Ectodermal cell (in vitro differentiated cells): ENCODE results near the gene TMEM132D.

Experiments used
- H3K27ac ChIP-seq: 2 replicates; pipeline ENCODE4 v1.7.0; 2013; ENCODE audit warnings: mild to moderate bottlenecking, low read depth, low read length; ENCODE audit not compliant: insufficient read depth, poor library complexity, severe bottlenecking
- H3K27me3 ChIP-seq: 2 replicates; pipeline ENCODE4 v1.7.0; 2013; ENCODE audit warnings: mild to moderate bottlenecking, low read length; ENCODE audit not compliant: insufficient read depth, control insufficient read depth, poor library complexity, severe bottlenecking
- H3K36me3 ChIP-seq: one replicate; pipeline ENCODE4 v1.7.0; 2013; ENCODE audit warnings: low read length; ENCODE audit not compliant: control insufficient read depth, insufficient read depth
- H3K4me1 ChIP-seq: one replicate; pipeline ENCODE4 v1.7.0; 2013; ENCODE audit warnings: low read length; ENCODE audit not compliant: control insufficient read depth, insufficient read depth
- H3K4me3 ChIP-seq: 2 replicates; pipeline ENCODE4 v1.7.0; 2013; ENCODE audit warnings: low read depth, low read length, control low read depth; ENCODE audit not compliant: insufficient read depth
- H3K9me3 ChIP-seq: 2 replicates; pipeline ENCODE4 v1.7.0; 2013; ENCODE audit warnings: mild to moderate bottlenecking, low read length, moderate library complexity; ENCODE audit not compliant: control insufficient read depth
- WGBS, 2 experiments: methylation state at CpG; one replicate each; pipeline ENCODE4 v1.1.7; 2013; ENCODE audit warnings: missing lambda C conversion rate in 2 of 2; 5-methylcytosine and 5-hydroxymethylcytosine counted together

Gene TMEM132D

GRCh38 chr12:129102233-129102632 lies 801.6 kb downstream of the TMEM132D start:
- H3K9me3 ChIP-seq = no peaks in the 10 kb centered on the region
- H3K4me1 ChIP-seq = peaks cover 5% of the 10 kb centered on the region
- H3K27ac ChIP-seq = no peak overlapping the region
- 83 to 89% methylated on average over 7 of the region's 7 CpGs for WGBS, 2 experiments
- H3K27me3 ChIP-seq = no peaks in the 10 kb centered on the region
- H3K4me3 ChIP-seq = no peak overlapping the region
- no peaks in the 10 kb centered on the region for H3K36me3 ChIP-seq

GRCh38 chr12:129101816-129102215 lies 802.0 kb downstream of the TMEM132D start:
- Histone ChIP-seq H3K4me3 (no peak overlapping the region), H3K4me1 (peaks cover 5% of the 10 kb centered on the region), H3K27ac (no peak overlapping the region), H3K36me3 (no peaks in the 10 kb centered on the region), H3K9me3 (no peaks in the 10 kb centered on the region), H3K27me3 (no peaks in the 10 kb centered on the region)
- WGBS, 2 experiments = 85 to 92% methylated on average over 3 to 5 of the region's 5 CpGs

GRCh38 chr12:129101404-129101803 lies 802.4 kb downstream of the TMEM132D start:
- WGBS, 2 experiments = 65 to 74% methylated on average over 4 to 5 of the region's 5 CpGs
- peaks cover 5% of the 10 kb centered on the region for H3K4me1 ChIP-seq
- H3K4me3 ChIP-seq = no peak overlapping the region
- H3K9me3 ChIP-seq = no peaks in the 10 kb centered on the region
- H3K36me3 ChIP-seq = no peaks in the 10 kb centered on the region
- H3K27ac ChIP-seq = no peak overlapping the region
- no peaks in the 10 kb centered on the region for H3K27me3 ChIP-seq

GRCh38 chr12:129097451-129097850 lies 806.4 kb downstream of the TMEM132D start:
- Histone ChIP-seq H3K4me1 (peaks cover 5% of the 10 kb centered on the region), H3K36me3 (no peaks in the 10 kb centered on the region), H3K4me3 (no peak overlapping the region), H3K9me3 (no peaks in the 10 kb centered on the region), H3K27me3 (no peaks in the 10 kb centered on the region), H3K27ac (no peak overlapping the region)
- 90 to 94% methylated on average over 1 to 2 of the region's 3 CpGs for WGBS, 2 experiments

- Histone ChIP-seq H3K4me1 (peaks cover 5% of the 10 kb centered on the region), H3K27ac (no peak overlapping the region), H3K4me3 (no peak overlapping the region), H3K9me3 (no peaks in the 10 kb centered on the region), H3K27me3 (no peaks in the 10 kb centered on the region), H3K36me3 (no peaks in the 10 kb centered on the region)
- 91 to 92% methylated on average over 7 of the region's 7 CpGs for WGBS, 2 experiments
Observed at GRCh38 chr12:129096968-129097367, 806.9 kb downstream of the TMEM132D start.

- Histone ChIP-seq H3K36me3 (no peaks in the 10 kb centered on the region), H3K9me3 (no peaks in the 10 kb centered on the region), H3K4me1 (no peaks in the 10 kb centered on the region), H3K27ac (no peak overlapping the region), H3K27me3 (no peaks in the 10 kb centered on the region), H3K4me3 (no peak overlapping the region)
- 95% methylated on average over 11 of the region's 11 CpGs for WGBS, 2 experiments
Observed at GRCh38 chr12:129096184-129096583, 807.6 kb downstream of the TMEM132D start.

GRCh38 chr12:129089576-129089975 lies 814.2 kb downstream of the TMEM132D start:
- 91 to 97% methylated on average over 9 of the region's 9 CpGs for WGBS, 2 experiments
- H3K4me3 ChIP-seq = no peak overlapping the region
- no peaks in the 10 kb centered on the region for H3K27me3 ChIP-seq
- no peaks in the 10 kb centered on the region for H3K4me1 ChIP-seq
- H3K9me3 ChIP-seq = no peaks in the 10 kb centered on the region
- H3K27ac ChIP-seq = no peak overlapping the region
- H3K36me3 ChIP-seq = no peaks in the 10 kb centered on the region

- Histone ChIP-seq H3K36me3 (no peaks in the 10 kb centered on the region), H3K9me3 (no peaks in the 10 kb centered on the region)
- WGBS, 2 experiments = 84 to 88% methylated on average over 20 of the region's 20 CpGs
Observed at GRCh38 chr12:129084875-129085826, 818.7 kb downstream of the TMEM132D start.

GRCh38 chr12:129083121-129083840 lies 820.5 kb downstream of the TMEM132D start:
- Histone ChIP-seq H3K27ac (no peak overlapping the region), H3K36me3 (no peaks in the 10 kb centered on the region), H3K27me3 (no peaks in the 10 kb centered on the region), H3K4me1 (no peaks in the 10 kb centered on the region), H3K9me3 (no peaks in the 10 kb centered on the region), H3K4me3 (no peak overlapping the region)
- WGBS, 2 experiments = 81 to 86% methylated on average over 7 of the region's 7 CpGs

More at GRCh38 chr12:129084875-129085826, 818.7 kb downstream of the TMEM132D start:
- H3K27me3 ChIP-seq = no peaks in the 10 kb centered on the region
- no peaks in the 10 kb centered on the region for H3K4me1 ChIP-seq
- H3K27ac ChIP-seq = no peak overlapping the region
- no peak overlapping the region for H3K4me3 ChIP-seq

GRCh38 chr12:129082441-129082840 lies 821.4 kb downstream of the TMEM132D start:
- Histone ChIP-seq H3K4me1 (no peaks in the 10 kb centered on the region), H3K27me3 (no peaks in the 10 kb centered on the region), H3K4me3 (no peak overlapping the region), H3K27ac (no peak overlapping the region), H3K36me3 (no peaks in the 10 kb centered on the region), H3K9me3 (no peaks in the 10 kb centered on the region)
- 87 to 90% methylated on average over 4 of the region's 4 CpGs for WGBS, 2 experiments
